Tibial nerve (tissue), 4 donors: ENCODE data around the gene BNC2. TPM values are rescaled to one million over a fixed set of nuclear protein-coding genes. Genes with fewer than 3 reads are reported as not detected.

ENCODE experiments used
- DNase-seq, 2 donors: peaks; one replicate each; pipeline ENCODE4 v3.0.0-alpha.2; 2019; ENCODE audit warnings: low spot score in 2 of 2
- H3K27ac ChIP-seq, 4 donors: fragments of 200-600 bp; sonication (generic) in 3 of 4; one replicate each; pipeline ENCODE4 v1.5.1; 2017 to 2019; ENCODE audit warnings: mild to moderate bottlenecking in 1 of 4
- H3K27me3 ChIP-seq, 2 donors: fragments of 200-600 bp; sonication (generic) in 1 of 2; one replicate each; pipeline versions ENCODE4 v1.5.1 to v1.6.0; 2017 to 2019
- H3K36me3 ChIP-seq, 3 donors: fragments of 200-600 bp; sonication (generic); one replicate each; pipeline ENCODE4 v1.5.1; 2018 to 2019
- H3K4me1 ChIP-seq, 4 donors: fragments of 200-600 bp; sonication (generic) in 3 of 4; one replicate each; pipeline ENCODE4 v1.5.1; 2017 to 2019
- H3K4me3 ChIP-seq, 4 donors: fragments of 200-600 bp; sonication (generic) in 3 of 4; one replicate each; pipeline ENCODE4 v1.5.1; 2017 to 2019; ENCODE audit warnings: mild to moderate bottlenecking in 1 of 4, moderate library complexity in 1 of 4
- H3K9me3 ChIP-seq, 4 donors: fragments of 200-600 bp; sonication (generic) in 3 of 4; one replicate each; pipeline ENCODE4 v1.5.1; 2017 to 2019
- CTCF ChIP-seq, 5 experiments: fragments of 200-600 bp in 3 of 5; fragments of 450-650 bp in 2 of 5; sonication (generic) in 3 of 5; IDR thresholded peaks; one replicate each; pipeline ENCODE4 v1.5.1; 2016 to 2019; ENCODE audit warnings: antibody characterized with exemption in 5 of 5, mild to moderate bottlenecking in 3 of 5, moderate library complexity in 2 of 5
- EP300 ChIP-seq, 2 donors: sonication (generic); formaldehyde crosslinking; IDR thresholded peaks; one replicate each; pipeline ENCODE4 v1.6.1; 2017; ENCODE audit warnings: antibody characterized with exemption in 2 of 2, mild to moderate bottlenecking in 1 of 2
- POLR2A ChIP-seq, 2 donors: fragments of 450-650 bp; IDR thresholded peaks; one replicate each; pipeline ENCODE4 v1.6.1; 2017; ENCODE audit warnings: antibody characterized with exemption in 2 of 2, mild to moderate bottlenecking in 2 of 2, moderate library complexity in 2 of 2
- WGBS, 2 donors: methylation state at CpG; one replicate each; pipeline ENCODE4 v1.1.5; 2018; 5-methylcytosine and 5-hydroxymethylcytosine counted together
- total RNA-seq, 4 donors: library from RNA; depleted of rRNA; stranded (reverse); fragments of >200 nt; gene quantifications; one replicate each; pipeline ENCODE4 v1.1.0, GENCODE V29; 2016

Gene BNC2
- total RNA-seq, 4 donors from 2014 or later: 69.9 to 89.6 (median 88.4) TPM

DNA sequence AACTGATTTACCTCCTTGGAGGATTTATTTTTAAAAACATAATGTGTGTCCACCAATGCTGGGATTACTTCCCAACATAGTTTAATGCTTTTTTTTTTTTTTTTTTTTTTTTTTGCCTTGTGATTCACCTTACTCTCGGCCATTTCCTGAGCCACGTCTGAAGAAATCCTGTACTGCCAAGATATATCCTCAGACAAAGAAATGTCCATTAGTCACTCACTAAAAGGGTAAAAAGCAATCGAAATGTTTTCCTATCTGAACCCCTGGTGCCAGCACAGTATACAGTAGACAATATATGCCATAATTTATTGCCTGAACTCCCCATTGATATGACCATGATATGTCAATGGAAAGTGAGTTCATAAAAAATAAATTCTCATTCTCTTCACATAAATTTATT, 344.1 kb downstream of the BNC2 start:
- DNase-seq: no peak
- H3K27me3 ChIP-seq: no peaks in the 10 kb centered on the region
- H3K9me3 ChIP-seq: no peaks in the 10 kb centered on the region
- H3K4me1 ChIP-seq: peaks cover 0 to 27% (median 7%) of the 10 kb centered on the region in 4 donors
- H3K27ac ChIP-seq: peak overlapping the region in 2 of 4 donors; percentile 23 to 39
- H3K36me3 ChIP-seq: no peaks in the 10 kb centered on the region
- TF ChIP-seq CTCF (IDR thresholded peaks at IDR 0.05): no peak
- TF ChIP-seq EP300 (IDR thresholded peaks at IDR 0.05): no peak
- no peak for TF ChIP-seq POLR2A (IDR thresholded peaks at IDR 0.05)
- H3K4me3 ChIP-seq: no peak overlapping the region
- 62 to 67% methylated on average over 3 of the region's 3 CpGs for WGBS, 2 donors

GRCh38 chr9:16524823-16525222, 345.6 kb downstream of the BNC2 start:
- Histone ChIP-seq H3K4me1 (peaks cover 0 to 32% (median 7%) of the 10 kb centered on the region in 4 donors), H3K27me3 (no peaks in the 10 kb centered on the region), H3K27ac (peak overlapping the region in 2 of 4 donors; percentile 8 to 30), H3K4me3 (no peak overlapping the region), H3K36me3 (no peaks in the 10 kb centered on the region), H3K9me3 (no peaks in the 10 kb centered on the region)
- 77 to 84% methylated on average over 2 of the region's 2 CpGs for WGBS, 2 donors
- DNase-seq: no peak
- TF ChIP-seq EP300 (IDR thresholded peaks at IDR 0.05) (no peak), POLR2A (IDR thresholded peaks at IDR 0.05) (no peak), CTCF (IDR thresholded peaks at IDR 0.05) (no peak)

DNA sequence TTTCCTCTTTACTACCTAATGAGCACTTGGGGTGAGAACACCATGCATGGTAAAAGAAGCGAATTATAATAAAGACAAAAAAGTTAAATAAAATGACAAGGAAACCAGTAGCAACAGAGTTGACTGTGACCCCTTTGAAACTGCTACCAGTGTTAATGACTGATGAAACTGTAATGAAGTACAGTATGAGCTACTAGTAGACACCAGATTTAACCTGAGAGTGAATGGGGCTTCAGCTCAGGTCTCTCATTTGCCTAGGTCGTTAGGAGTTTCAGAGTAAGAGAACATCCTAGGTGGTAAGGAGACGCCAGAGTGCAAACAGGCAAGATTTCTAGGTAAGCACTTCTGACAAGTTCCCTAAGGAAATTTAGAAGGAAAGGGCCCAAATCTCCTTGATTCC, 346.4 kb downstream of the BNC2 start:
- WGBS, 2 donors: 77 to 92% methylated on average over 3 of the region's 3 CpGs
- Histone ChIP-seq H3K9me3 (no peaks in the 10 kb centered on the region), H3K4me3 (no peak overlapping the region), H3K27ac (peak overlapping the region in 2 of 4 donors; percentile 5 to 25), H3K27me3 (no peaks in the 10 kb centered on the region), H3K36me3 (no peaks in the 10 kb centered on the region), H3K4me1 (peaks cover 0 to 38% (median 7%) of the 10 kb centered on the region in 4 donors)
- no peak for DNase-seq
- TF ChIP-seq POLR2A (IDR thresholded peaks at IDR 0.05) (no peak), CTCF (IDR thresholded peaks at IDR 0.05) (no peak), EP300 (IDR thresholded peaks at IDR 0.05) (no peak)

- 18 to 19% methylated on average over 3 of the region's 3 CpGs for WGBS, 2 donors
Measured at GRCh38 chr9:16521868-16522411, 348.5 kb downstream of the BNC2 start.

More at GRCh38 chr9:16521868-16522411, 348.5 kb downstream of the BNC2 start:
- no peak overlapping the region for H3K4me3 ChIP-seq
- peak overlapping the region in 2 of 4 donors; percentile 70 to 76 for H3K27ac ChIP-seq
- TF ChIP-seq CTCF (IDR thresholded peaks at IDR 0.05): no peak
- peak in 1 of 2 donors; percentile 65 for TF ChIP-seq EP300 (IDR thresholded peaks at IDR 0.05)
- no peaks in the 10 kb centered on the region for H3K36me3 ChIP-seq
- no peaks in the 10 kb centered on the region for H3K27me3 ChIP-seq
- H3K4me1 ChIP-seq: peaks cover 0 to 45% (median 7%) of the 10 kb centered on the region in 4 donors
- no peaks in the 10 kb centered on the region for H3K9me3 ChIP-seq
- DNase-seq: peak in 1 of 2 donors; percentile 37
